HG03378 (cell line): Measurements from ENCODE around the gene SYNJ2.

Experiments used
- ATAC-seq: cut with Tn5 transposase; IDR thresholded peaks from one replicate; pipeline ENCODE4 v1.9.1; 2021; ENCODE audit warnings: mild to moderate bottlenecking, moderate library complexity; ENCODE audit not compliant: unreplicated experiment

The SYNJ2 gene

GRCh38 chr6:158053377-158054313 is 72.0 kb downstream of the SYNJ2 start:
- ATAC-seq: no peak

- no peak for ATAC-seq
Observed at GRCh38 chr6:158056355-158056754, 74.7 kb downstream of the SYNJ2 start.

GRCh38 chr6:158056804-158057203 is 75.1 kb downstream of the SYNJ2 start:
- ATAC-seq: no peak

- no peak for ATAC-seq
Observed at GRCh38 chr6:158057213-158057987, 75.7 kb downstream of the SYNJ2 start.

- ATAC-seq: no peak
Observed at GRCh38 chr6:158058171-158058651, 76.5 kb downstream of the SYNJ2 start.

- ATAC-seq: no peak
Observed at GRCh38 chr6:158059108-158059507, 77.4 kb downstream of the SYNJ2 start.

GRCh38 chr6:158060455-158061360 is 79.0 kb downstream of the SYNJ2 start:
- no peak for ATAC-seq

GRCh38 chr6:158061361-158061708 is 79.7 kb downstream of the SYNJ2 start:
- ATAC-seq: no peak

GRCh38 chr6:158061709-158062461 is 80.2 kb downstream of the SYNJ2 start:
- no peak for ATAC-seq

- no peak for ATAC-seq
Observed at GRCh38 chr6:158063736-158064135, 82.1 kb downstream of the SYNJ2 start.

GRCh38 chr6:158064725-158065251 is 83.1 kb downstream of the SYNJ2 start:
- no peak for ATAC-seq

GRCh38 chr6:158066136-158066781 is 84.6 kb downstream of the SYNJ2 start:
- no peak for ATAC-seq

GRCh38 chr6:158067436-158068015 is 85.9 kb downstream of the SYNJ2 start:
- no peak for ATAC-seq

- no peak for ATAC-seq
Observed at GRCh38 chr6:158068156-158068892, 86.7 kb downstream of the SYNJ2 start.

GRCh38 chr6:158068893-158069799 is 87.5 kb downstream of the SYNJ2 start:
- no peak for ATAC-seq

GRCh38 chr6:158069800-158070195 is 88.1 kb downstream of the SYNJ2 start:
- ATAC-seq: no peak

GRCh38 chr6:158070513-158070912 is 88.8 kb downstream of the SYNJ2 start:
- ATAC-seq: no peak
